Parathyroid adenoma (tissue), 2 donors: ENCODE results near the gene C10orf120.

ENCODE experiments used
- H2AFZ ChIP-seq: fragments of 300-600 bp; sonication (generic); one replicate; pipeline ENCODE4 v1.7.0; 2017; ENCODE audit warnings: antibody characterized with exemption, mild to moderate bottlenecking
- H3K27ac ChIP-seq: fragments of 300-600 bp; sonication (generic); one replicate; pipeline ENCODE4 v1.7.0; 2017
- H3K27me3 ChIP-seq: fragments of 300-600 bp; sonication (generic); one replicate; pipeline ENCODE4 v1.7.0; 2017; ENCODE audit warnings: low read length; ENCODE audit not compliant: control insufficient read depth, insufficient read depth
- H3K36me3 ChIP-seq: fragments of 300-600 bp; sonication (generic); one replicate; pipeline ENCODE4 v1.7.0; 2017; ENCODE audit warnings: low read length; ENCODE audit not compliant: control insufficient read depth, insufficient read depth
- H3K4me1 ChIP-seq: fragments of 300-600 bp; sonication (generic); one replicate; pipeline ENCODE4 v1.7.0; 2017; ENCODE audit warnings: control low read depth
- H3K4me2 ChIP-seq: fragments of 300-600 bp; sonication (generic); one replicate; pipeline ENCODE4 v1.7.0; 2017; ENCODE audit warnings: low read length
- H3K4me3 ChIP-seq: fragments of 300-600 bp; sonication (generic); one replicate; pipeline ENCODE4 v1.7.0; 2017; ENCODE audit warnings: low read depth, low read length
- H3K79me2 ChIP-seq: fragments of 300-600 bp; sonication (generic); one replicate; pipeline ENCODE4 v1.7.0; 2017; ENCODE audit warnings: control low read depth
- H3K9ac ChIP-seq: fragments of 300-600 bp; sonication (generic); one replicate; pipeline ENCODE4 v1.7.0; 2017; ENCODE audit warnings: mild to moderate bottlenecking
- H3K9me3 ChIP-seq: fragments of 300-600 bp; sonication (generic); one replicate; pipeline ENCODE4 v1.7.0; 2017; ENCODE audit warnings: low read length; ENCODE audit not compliant: control insufficient read depth
- CTCF ChIP-seq: fragments of 300-600 bp; sonication (generic); IDR thresholded peaks from one replicate; pipeline ENCODE4 v1.7.0; 2017; ENCODE audit warnings: antibody characterized with exemption, mild to moderate bottlenecking
- donor health status: primary hyperparathyroidism.

Gene C10orf120

GRCh38 chr10:122673731-122674130 is 25.9 kb downstream of the C10orf120 start:
- Histone ChIP-seq H3K9me3 (no peaks in the 10 kb centered on the region), H3K79me2 (no peaks in the 10 kb centered on the region), H3K4me2 (no peak overlapping the region), H3K27me3 (no peaks in the 10 kb centered on the region), H3K36me3 (no peaks in the 10 kb centered on the region), H3K4me3 (no peak overlapping the region), H3K4me1 (no peaks in the 10 kb centered on the region), H2AFZ (no peak overlapping the region), H3K9ac (no peak overlapping the region), H3K27ac (no peak overlapping the region)
- TF ChIP-seq CTCF, result no peak

GRCh38 chr10:122673269-122673668 is 26.4 kb downstream of the C10orf120 start:
- Histone ChIP-seq H3K4me3 (no peak overlapping the region), H3K4me1 (no peaks in the 10 kb centered on the region), H3K79me2 (no peaks in the 10 kb centered on the region), H2AFZ (no peak overlapping the region), H3K9me3 (no peaks in the 10 kb centered on the region), H3K27ac (no peak overlapping the region), H3K27me3 (no peaks in the 10 kb centered on the region), H3K9ac (no peak overlapping the region), H3K36me3 (no peaks in the 10 kb centered on the region), H3K4me2 (no peak overlapping the region)
- TF ChIP-seq CTCF, result no peak

GRCh38 chr10:122672655-122673054 is 27.0 kb downstream of the C10orf120 start:
- H3K36me3 ChIP-seq, result no peaks in the 10 kb centered on the region
- no peaks in the 10 kb centered on the region for H3K4me1 ChIP-seq
- H3K27me3 ChIP-seq, result no peaks in the 10 kb centered on the region
- no peak overlapping the region for H3K9ac ChIP-seq
- H3K27ac ChIP-seq, result no peak overlapping the region
- H3K4me2 ChIP-seq, result no peak overlapping the region
- no peaks in the 10 kb centered on the region for H3K79me2 ChIP-seq
- no peak overlapping the region for H3K4me3 ChIP-seq
- H3K9me3 ChIP-seq, result no peaks in the 10 kb centered on the region
- H2AFZ ChIP-seq, result no peak overlapping the region
- no peak for TF ChIP-seq CTCF

GRCh38 chr10:122671355-122671754 is 28.3 kb downstream of the C10orf120 start:
- Histone ChIP-seq H2AFZ (no peak overlapping the region), H3K4me1 (no peaks in the 10 kb centered on the region), H3K9ac (no peak overlapping the region), H3K36me3 (no peaks in the 10 kb centered on the region), H3K4me3 (no peak overlapping the region), H3K9me3 (no peaks in the 10 kb centered on the region), H3K27ac (no peak overlapping the region), H3K4me2 (no peak overlapping the region), H3K27me3 (no peaks in the 10 kb centered on the region), H3K79me2 (no peaks in the 10 kb centered on the region)
- TF ChIP-seq CTCF, result no peak

GRCh38 chr10:122669842-122670241 is 29.8 kb downstream of the C10orf120 start:
- Histone ChIP-seq H3K4me2 (no peak overlapping the region), H3K27ac (no peak overlapping the region), H3K36me3 (no peaks in the 10 kb centered on the region), H3K27me3 (no peaks in the 10 kb centered on the region), H3K79me2 (no peaks in the 10 kb centered on the region), H3K9me3 (no peaks in the 10 kb centered on the region), H3K4me1 (no peaks in the 10 kb centered on the region), H3K9ac (no peak overlapping the region), H3K4me3 (no peak overlapping the region), H2AFZ (no peak overlapping the region)
- TF ChIP-seq CTCF, result no peak
